ENCODE data around the gene MTCH2.

DNA sequence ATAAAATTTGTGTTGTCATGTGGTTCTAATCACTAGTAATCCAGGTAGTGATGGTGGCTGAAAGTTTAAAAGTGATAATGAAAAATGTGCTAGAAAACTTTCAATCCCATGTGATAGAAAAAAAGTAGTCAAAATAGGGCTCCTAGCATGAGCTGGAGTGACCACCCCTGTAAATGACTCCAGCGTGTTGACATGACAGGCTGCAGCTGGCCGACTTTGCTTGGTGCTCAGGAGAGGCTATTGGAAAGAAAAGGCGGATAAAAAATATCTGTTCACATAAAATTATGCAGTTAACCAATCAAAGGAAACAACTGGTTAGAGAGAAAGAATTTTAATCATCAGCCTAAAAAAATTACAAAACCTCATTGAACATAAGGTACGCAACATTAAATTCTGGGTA, 16.9 kb upstream of the MTCH2 start:
- TF ChIP-seq POLR2AphosphoS5 (IDR thresholded peaks at IDR 0.05; ENCODE audit: insufficient read depth in 1 of 2, low read depth in 1 of 2): no peak
- TF ChIP-seq, protein P1, sequence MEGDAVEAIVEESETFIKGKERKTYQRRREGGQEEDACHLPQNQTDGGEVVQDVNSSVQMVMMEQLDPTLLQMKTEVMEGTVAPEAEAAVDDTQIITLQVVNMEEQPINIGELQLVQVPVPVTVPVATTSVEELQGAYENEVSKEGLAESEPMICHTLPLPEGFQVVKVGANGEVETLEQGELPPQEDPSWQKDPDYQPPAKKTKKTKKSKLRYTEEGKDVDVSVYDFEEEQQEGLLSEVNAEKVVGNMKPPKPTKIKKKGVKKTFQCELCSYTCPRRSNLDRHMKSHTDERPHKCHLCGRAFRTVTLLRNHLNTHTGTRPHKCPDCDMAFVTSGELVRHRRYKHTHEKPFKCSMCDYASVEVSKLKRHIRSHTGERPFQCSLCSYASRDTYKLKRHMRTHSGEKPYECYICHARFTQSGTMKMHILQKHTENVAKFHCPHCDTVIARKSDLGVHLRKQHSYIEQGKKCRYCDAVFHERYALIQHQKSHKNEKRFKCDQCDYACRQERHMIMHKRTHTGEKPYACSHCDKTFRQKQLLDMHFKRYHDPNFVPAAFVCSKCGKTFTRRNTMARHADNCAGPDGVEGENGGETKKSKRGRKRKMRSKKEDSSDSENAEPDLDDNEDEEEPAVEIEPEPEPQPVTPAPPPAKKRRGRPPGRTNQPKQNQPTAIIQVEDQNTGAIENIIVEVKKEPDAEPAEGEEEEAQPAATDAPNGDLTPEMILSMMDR (IDR thresholded peaks at IDR 0.05): no peak
- TF ChIP-seq POLR2A (IDR thresholded peaks at IDR 0.05): no peak
